Caco-2 (cell line): ENCODE data around the gene TBRG4. TPM values are rescaled to one million over a fixed set of nuclear protein-coding genes. Genes with fewer than 3 reads are reported as not detected.

ENCODE experiments used
- Bru-seq: library from RNA; stranded (reverse); fragments of 400-500 nt; gene quantifications from one replicate; lab custom pipeline; 2021; lab: Mats Ljungman, UMichigan
- BruChase-seq, 2 experiments: library from RNA; stranded (reverse); fragments of 400-500 nt; gene quantifications; one replicate each; lab custom pipeline; 2021; lab: Mats Ljungman, UMichigan
- BruUV-seq: library from RNA; stranded (reverse); fragments of 400-500 nt; replicated peaks from 2 replicates; lab custom pipeline; 2021; lab: Mats Ljungman, UMichigan
- CTCF ChIA-PET: fragments of 300-600 bp; sonication (Branson Sonifier 250); formaldehyde crosslinking; loops from one replicate; lab custom pipeline; 2022; ENCODE audit warnings: antibody characterized with exemption; lab: Charles Lee
- POLR2A ChIA-PET: fragments of 300-600 bp; sonication (Branson Sonifier 250); formaldehyde crosslinking; loops from one replicate; lab custom pipeline; 2022; ENCODE audit warnings: antibody characterized with exemption; lab: Charles Lee
- DNase-seq, 2 experiments: peaks; one replicate each; pipeline versions ENCODE4 v3.0.0 to v3.0.0-alpha.2; 2020 to 2022
- H3K27me3 ChIP-seq: replicated peaks from 2 replicates; pipeline ENCODE4 v1.6.0; 2011; ENCODE audit warnings: low read length; ENCODE audit not compliant: control insufficient read depth, insufficient read depth
- H3K36me3 ChIP-seq: 2 replicates; pipeline ENCODE4 v1.5.1; 2011; ENCODE audit warnings: low read length; ENCODE audit not compliant: control insufficient read depth, insufficient read depth
- H3K4me1 ChIP-seq: fragments of 250-450 bp; sonication (Bioruptor Pico); 2 replicates; pipeline ENCODE4 v1.5.1; 2020; ENCODE audit warnings: mild to moderate bottlenecking
- H3K4me3 ChIP-seq: 2 replicates; pipeline ENCODE4 v1.5.1; 2011; ENCODE audit warnings: low read depth, mild to moderate bottlenecking, control low read depth, low read length
- H3K9me3 ChIP-seq: fragments of 250-450 bp; sonication (Bioruptor Pico); 2 replicates; pipeline ENCODE4 v1.5.1; 2020; ENCODE audit warnings: mild to moderate bottlenecking, moderate library complexity
- H3K27ac Mint-ChIP-seq: one replicate; pipeline ENCODE4 v1.8.0; 2022; ENCODE audit warnings: mixed read lengths; ENCODE audit not compliant: unreplicated experiment
- H3K27me3 Mint-ChIP-seq: one replicate; pipeline ENCODE4 v1.8.0; 2022; ENCODE audit warnings: mixed read lengths; ENCODE audit not compliant: insufficient read depth, unreplicated experiment
- H3K36me3 Mint-ChIP-seq: one replicate; pipeline ENCODE4 v1.8.0; 2022; ENCODE audit warnings: mild to moderate bottlenecking, mixed read lengths; ENCODE audit not compliant: insufficient read depth, unreplicated experiment
- H3K4me1 Mint-ChIP-seq: one replicate; pipeline ENCODE4 v1.8.0; 2022; ENCODE audit warnings: low read depth, mixed read lengths; ENCODE audit not compliant: unreplicated experiment
- H3K4me3 Mint-ChIP-seq: one replicate; pipeline ENCODE4 v1.8.0; 2022; ENCODE audit warnings: mild to moderate bottlenecking, moderate library complexity, mixed read lengths; ENCODE audit not compliant: unreplicated experiment
- H3K9me3 Mint-ChIP-seq: one replicate; pipeline ENCODE4 v1.8.0; 2022; ENCODE audit warnings: mixed read lengths; ENCODE audit not compliant: unreplicated experiment
- intact Hi-C: fragments of 100-400 bp; cut with micrococcal nuclease; formaldehyde crosslinking; loops from one replicate; pipeline ENCODE4 v1.10.0; 2022; ENCODE audit not compliant: unreplicated experiment
- long read RNA-seq: library from polyadenylated mRNA; stranded (forward); transcript quantifications from one replicate; pipeline ENCODE4 v2.0.0, GENCODE V29; 2022
- total RNA-seq: library from RNA; stranded (reverse); gene quantifications from 2 replicates; pipeline ENCODE4 v1.2.3, GENCODE V29; 2022
- TF ChIP-seq, protein P1 (sequence below), 2 experiments: fragments of 200-600 bp in 1 of 2; IDR thresholded peaks; 1 replicate in 1 of 2; 2 replicates in 1 of 2; pipeline versions ENCODE4 v1.5.1 to v1.8.0; 2011 to 2022; ENCODE audit warnings: antibody characterized with exemption in 1 of 2, control low read depth in 1 of 2, inconsistent platforms in 1 of 2, low read depth in 1 of 2, low read length in 1 of 2, mild to moderate bottlenecking in 1 of 2, moderate library complexity in 1 of 2; ENCODE audit not compliant: insufficient read depth in 1 of 2, severe bottlenecking in 1 of 2, unreplicated experiment in 1 of 2

The TBRG4 gene
- total RNA-seq (116 and 126 TPM in 2 replicates), Bru-seq, nascent RNA (percentile 92 among the genes with signal in this experiment), BruChase-seq, experiment 1, labeled RNA remaining after a 2-hour chase (percentile 81 among the genes with signal in this experiment), BruChase-seq, experiment 2, labeled RNA remaining after a 6-hour chase (percentile 91 among the genes with signal in this experiment)
- long read RNA-seq, transcript TBRG4-201 (11 exons, 2,243 nt) = major isoform, 157 of 259 reads
- long read RNA-seq, transcript TBRG4-215 (11 exons, 2,190 nt) = minor isoform, 5 of 259 reads
- long read RNA-seq, partial matches to known transcripts = 17 of 259 reads
- long read RNA-seq, other reads (novel, unspliced or antisense) = 72 of 259 reads

DNA sequence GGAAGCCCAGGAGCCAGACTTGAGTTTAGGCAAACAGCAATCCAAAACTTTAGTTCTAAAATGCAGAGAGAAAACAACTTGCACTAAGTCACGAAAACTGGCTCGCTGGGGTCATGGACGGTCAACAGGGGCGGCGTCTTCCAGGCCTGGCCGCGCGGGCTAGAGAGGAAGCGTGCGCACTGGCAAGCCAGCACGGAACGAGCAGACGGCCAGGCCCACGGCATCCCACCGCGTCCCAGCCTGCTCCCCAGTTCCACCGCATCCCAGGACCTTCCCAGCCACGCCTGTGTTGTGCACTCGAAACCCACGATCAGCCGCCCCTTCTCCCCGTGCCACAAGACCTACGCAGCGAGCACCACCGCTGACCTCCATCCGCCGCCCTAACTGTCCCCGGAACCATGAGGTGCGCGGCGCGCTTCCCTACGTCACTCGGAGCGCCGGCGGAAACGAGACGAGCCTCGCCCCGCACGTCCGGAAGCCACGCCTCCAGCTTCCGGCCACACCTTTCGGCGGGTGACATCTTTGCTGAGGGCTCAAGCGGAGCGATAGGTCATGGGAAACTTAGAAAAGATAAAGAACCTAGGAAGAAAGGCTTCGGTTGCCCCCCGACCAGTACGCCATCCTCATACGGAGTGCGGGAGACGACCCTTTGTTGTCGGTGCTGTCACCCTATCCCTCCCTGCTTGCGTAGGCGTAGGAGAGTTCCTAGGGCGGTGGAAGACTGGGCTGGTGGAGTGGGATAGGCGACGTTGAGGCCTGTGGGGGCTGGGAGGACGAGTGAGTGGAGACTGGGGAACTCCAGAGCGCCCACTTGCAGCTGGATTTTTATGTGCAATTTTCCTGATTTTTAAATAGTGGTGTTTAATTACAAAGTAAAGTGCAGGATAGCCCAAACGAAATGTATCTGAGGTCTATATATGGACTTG is at the start of gene TBRG4:
TSS of gene TBRG4 (minus strand) at position 400 of the 926 bp plus-strand sequence. CDS start 2,460 bp downstream, outside the sequence.
- Mint-ChIP-seq H3K4me1 (peaks cover 6% of the 10 kb centered on the region), H3K27me3 (no peaks in the 10 kb centered on the region), H3K27ac (peak within 1 kb of the TSS; percentile 99), H3K9me3 (no peaks in the 10 kb centered on the region), H3K36me3 (peaks cover 52% of the 10 kb centered on the region), H3K4me3 (peak within 1 kb of the TSS; percentile 95)
- H3K4me3 ChIP-seq = peak within 1 kb of the TSS; percentile 99
- peaks cover 4% of the 10 kb centered on the region; the same call in 1 of the 2 replicates for H3K4me1 ChIP-seq
- TF ChIP-seq, protein P1, sequence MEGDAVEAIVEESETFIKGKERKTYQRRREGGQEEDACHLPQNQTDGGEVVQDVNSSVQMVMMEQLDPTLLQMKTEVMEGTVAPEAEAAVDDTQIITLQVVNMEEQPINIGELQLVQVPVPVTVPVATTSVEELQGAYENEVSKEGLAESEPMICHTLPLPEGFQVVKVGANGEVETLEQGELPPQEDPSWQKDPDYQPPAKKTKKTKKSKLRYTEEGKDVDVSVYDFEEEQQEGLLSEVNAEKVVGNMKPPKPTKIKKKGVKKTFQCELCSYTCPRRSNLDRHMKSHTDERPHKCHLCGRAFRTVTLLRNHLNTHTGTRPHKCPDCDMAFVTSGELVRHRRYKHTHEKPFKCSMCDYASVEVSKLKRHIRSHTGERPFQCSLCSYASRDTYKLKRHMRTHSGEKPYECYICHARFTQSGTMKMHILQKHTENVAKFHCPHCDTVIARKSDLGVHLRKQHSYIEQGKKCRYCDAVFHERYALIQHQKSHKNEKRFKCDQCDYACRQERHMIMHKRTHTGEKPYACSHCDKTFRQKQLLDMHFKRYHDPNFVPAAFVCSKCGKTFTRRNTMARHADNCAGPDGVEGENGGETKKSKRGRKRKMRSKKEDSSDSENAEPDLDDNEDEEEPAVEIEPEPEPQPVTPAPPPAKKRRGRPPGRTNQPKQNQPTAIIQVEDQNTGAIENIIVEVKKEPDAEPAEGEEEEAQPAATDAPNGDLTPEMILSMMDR (IDR thresholded peaks at IDR 0.05; ENCODE audit: insufficient read depth in 1 of 2, low read depth in 1 of 2, low read length in 1 of 2, severe bottlenecking in 1 of 2, unreplicated experiment in 1 of 2) = peak; percentile 40 to 52
- BruUV-seq = TSS peak; percentile 93
- H3K27me3 ChIP-seq = no peaks in the 10 kb centered on the region
- H3K36me3 ChIP-seq = peaks cover 5% of the 10 kb centered on the region
- H3K9me3 ChIP-seq = no peaks in the 10 kb centered on the region
- DNase-seq = peak; percentile 94 to 95
- intact Hi-C loops = loop anchor here (2.0 to 5.0 kb wide), 2 partner anchors 111 to 124 kb away; partner anchors contain the start of gene CCM2
- ChIA-PET POLR2A (interaction anchor here (0.5 to 2.0 kb wide), 16 partner anchors 9 to 547 kb away, joined by 3 to 9 read pairs (median 3); partner anchors contain the start of genes CCM2 and H2AZ2), CTCF (interaction anchor here (0.6 to 1.6 kb wide), 4 partner anchors 25 to 125 kb away, joined by 4 to 6 read pairs (median 4); no protein-coding TSS in a partner anchor)

DNA sequence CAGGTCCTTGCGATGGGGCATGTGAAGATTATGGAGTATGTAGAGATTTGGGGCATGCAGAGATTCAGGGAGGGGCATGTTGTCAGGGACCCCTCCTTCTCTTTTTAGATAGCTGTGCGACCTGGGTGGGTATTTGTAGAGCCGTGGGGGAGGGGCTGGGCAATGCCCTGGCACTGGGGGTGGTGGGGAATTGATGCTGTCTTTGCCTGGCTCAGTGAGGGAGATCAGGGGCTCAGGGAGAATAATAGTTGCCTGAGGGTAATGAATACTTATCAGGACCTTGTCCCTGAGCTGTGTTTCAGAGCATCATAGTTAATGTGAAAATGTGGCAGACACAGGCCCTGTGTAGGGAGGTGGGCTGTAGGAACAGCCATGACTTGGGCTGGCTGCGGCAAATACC is 49.6 kb upstream of the TBRG4 start:
- H3K27ac Mint-ChIP-seq = no peak overlapping the region
- BruUV-seq = no TSS peak
- peaks cover 9% of the 10 kb centered on the region for H3K9me3 Mint-ChIP-seq

More for the DNA sequence above, 49.6 kb upstream of the TBRG4 start:
- no peaks in the 10 kb centered on the region for H3K4me1 Mint-ChIP-seq
- no peak for DNase-seq
- TF ChIP-seq, protein P1 (IDR thresholded peaks at IDR 0.05; ENCODE audit: insufficient read depth in 1 of 2, low read depth in 1 of 2, low read length in 1 of 2, severe bottlenecking in 1 of 2, unreplicated experiment in 1 of 2) = no peak
- intact Hi-C loops = no loop called here
- H3K9me3 ChIP-seq = no peaks in the 10 kb centered on the region
- H3K36me3 ChIP-seq = no peaks in the 10 kb centered on the region
- no peak overlapping the region for H3K4me3 ChIP-seq
- H3K27me3 Mint-ChIP-seq = peaks cover 21% of the 10 kb centered on the region
- no peaks in the 10 kb centered on the region for H3K36me3 Mint-ChIP-seq
- H3K27me3 ChIP-seq = no peaks in the 10 kb centered on the region; the same call in 1 of the 2 replicates
- ChIA-PET POLR2A (no interaction called here), CTCF (interaction anchor here (1.4 kb wide), 1 partner anchor 100 kb away, joined by 3 read pairs; no protein-coding TSS in a partner anchor)
- no peak overlapping the region for H3K4me3 Mint-ChIP-seq
- H3K4me1 ChIP-seq = no peaks in the 10 kb centered on the region
